Loucy (cell line): ENCODE measurements around the gene RUNX1.

Experiments
- H2AFZ ChIP-seq: fragments of 200-600 bp; sonication (generic); 2 replicates; pipeline ENCODE4 v1.6.0; 2016; ENCODE audit warnings: antibody characterized with exemption, mild to moderate bottlenecking, low read length, moderate library complexity
- H3F3A ChIP-seq: fragments of 200-600 bp; 2 replicates; pipeline ENCODE4 v1.6.0; 2016; ENCODE audit warnings: antibody characterized with exemption, low read depth, mild to moderate bottlenecking
- H3K27me3 ChIP-seq: fragments of 200-600 bp; sonication (generic); 2 replicates; pipeline ENCODE4 v1.6.1; 2014; ENCODE audit warnings: low read length, mild to moderate bottlenecking; ENCODE audit not compliant: insufficient read depth, poor library complexity, severe bottlenecking
- H3K36me3 ChIP-seq: fragments of 200-600 bp; sonication (generic); 2 replicates; pipeline ENCODE4 v1.6.1; 2016; ENCODE audit warnings: low read length; ENCODE audit not compliant: insufficient read depth
- H3K4me1 ChIP-seq: fragments of 200-600 bp; sonication (generic); 2 replicates; pipeline ENCODE4 v1.5.1; 2014; ENCODE audit warnings: low read length, mild to moderate bottlenecking; ENCODE audit not compliant: insufficient read depth, poor library complexity, severe bottlenecking
- H3K4me2 ChIP-seq: fragments of 200-600 bp; sonication (generic); 2 replicates; pipeline ENCODE4 v1.6.0; 2014; ENCODE audit warnings: antibody characterized with exemption, low read length, low read depth, mild to moderate bottlenecking; ENCODE audit not compliant: poor library complexity, severe bottlenecking
- H3K4me3 ChIP-seq: fragments of 200-600 bp; sonication (generic); 2 replicates; pipeline ENCODE4 v1.5.1; 2014; ENCODE audit warnings: low read length, mild to moderate bottlenecking, mixed read lengths; ENCODE audit not compliant: poor library complexity, severe bottlenecking
- H3K79me2 ChIP-seq: fragments of 200-600 bp; sonication (generic); 2 replicates; pipeline ENCODE4 v1.6.1; 2014; ENCODE audit warnings: low read length; ENCODE audit not compliant: insufficient read depth
- H3K9ac ChIP-seq: fragments of 200-600 bp; sonication (generic); 2 replicates; pipeline ENCODE4 v1.6.0; 2014; ENCODE audit warnings: mild to moderate bottlenecking, low read depth, low read length, moderate library complexity; ENCODE audit not compliant: poor library complexity, severe bottlenecking
- H3K9me2 ChIP-seq: fragments of 200-600 bp; sonication (generic); replicated peaks from 2 replicates; pipeline ENCODE4 v1.6.1; 2016; ENCODE audit warnings: low read depth, low read length, mixed read lengths
- H3K9me3 ChIP-seq: fragments of 200-600 bp; sonication (generic); 2 replicates; pipeline ENCODE4 v1.6.1; 2014; ENCODE audit warnings: mild to moderate bottlenecking, antibody characterized with exemption, low read length, low read depth; ENCODE audit not compliant: insufficient read depth
- H4K20me1 ChIP-seq: fragments of 200-600 bp; sonication (generic); 2 replicates; pipeline ENCODE4 v1.6.0; 2014; ENCODE audit warnings: antibody characterized with exemption, low read length, mild to moderate bottlenecking; ENCODE audit not compliant: insufficient read depth, poor library complexity, severe bottlenecking
- EZH2phosphoT487 ChIP-seq: fragments of 200-600 bp; IDR thresholded peaks from 2 replicates; pipeline ENCODE4 v1.6.1; 2018; ENCODE audit warnings: antibody characterized with exemption, mild to moderate bottlenecking, moderate library complexity, borderline replicate concordance
- TF ChIP-seq, protein P1 (sequence below): fragments of 200-600 bp; sonication (generic); conservative IDR thresholded peaks from 2 replicates; pipeline ENCODE4 v1.5.1; 2014; ENCODE audit warnings: mild to moderate bottlenecking, antibody characterized with exemption, low read length

Gene RUNX1

DNA sequence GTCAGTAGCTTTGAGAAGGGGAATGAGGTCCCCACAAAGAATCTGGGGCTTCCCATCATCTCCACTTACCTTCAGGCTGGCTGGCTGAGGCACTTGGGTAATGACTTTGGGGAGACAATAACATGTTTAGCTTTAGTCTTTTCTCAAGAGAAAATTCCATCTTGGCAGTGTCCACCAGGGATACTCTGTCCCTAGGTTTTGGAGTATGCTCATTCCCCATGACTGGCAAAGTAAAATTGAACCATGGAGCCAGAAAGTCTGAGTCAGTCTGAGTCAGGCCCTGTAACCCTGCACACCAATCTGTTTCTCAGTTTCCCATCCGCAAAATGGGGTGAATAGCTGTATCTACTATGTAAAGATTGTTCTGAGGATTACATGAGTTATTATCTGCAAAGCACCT, 28.2 kb downstream of the RUNX1 start:
- Histone ChIP-seq H3K4me3 (no peak overlapping the region), H3K79me2 (peaks cover 100% of the 10 kb centered on the region), H3K9me3 (no peaks in the 10 kb centered on the region), H3K4me2 (peak overlapping the region; percentile 27), H3K4me1 (peaks cover 87% of the 10 kb centered on the region), H3K9me2 (no peaks in the 10 kb centered on the region), H3K9ac (peak overlapping the region; percentile 7), H2AFZ (no peak overlapping the region), H3F3A (peaks cover 5% of the 10 kb centered on the region), H3K27me3 (no peaks in the 10 kb centered on the region), H4K20me1 (peaks cover 35% of the 10 kb centered on the region), H3K36me3 (peaks cover 63% of the 10 kb centered on the region; the same call in 1 of the 2 replicates)
- TF ChIP-seq EZH2phosphoT487, result no peak
- TF ChIP-seq, protein P1, sequence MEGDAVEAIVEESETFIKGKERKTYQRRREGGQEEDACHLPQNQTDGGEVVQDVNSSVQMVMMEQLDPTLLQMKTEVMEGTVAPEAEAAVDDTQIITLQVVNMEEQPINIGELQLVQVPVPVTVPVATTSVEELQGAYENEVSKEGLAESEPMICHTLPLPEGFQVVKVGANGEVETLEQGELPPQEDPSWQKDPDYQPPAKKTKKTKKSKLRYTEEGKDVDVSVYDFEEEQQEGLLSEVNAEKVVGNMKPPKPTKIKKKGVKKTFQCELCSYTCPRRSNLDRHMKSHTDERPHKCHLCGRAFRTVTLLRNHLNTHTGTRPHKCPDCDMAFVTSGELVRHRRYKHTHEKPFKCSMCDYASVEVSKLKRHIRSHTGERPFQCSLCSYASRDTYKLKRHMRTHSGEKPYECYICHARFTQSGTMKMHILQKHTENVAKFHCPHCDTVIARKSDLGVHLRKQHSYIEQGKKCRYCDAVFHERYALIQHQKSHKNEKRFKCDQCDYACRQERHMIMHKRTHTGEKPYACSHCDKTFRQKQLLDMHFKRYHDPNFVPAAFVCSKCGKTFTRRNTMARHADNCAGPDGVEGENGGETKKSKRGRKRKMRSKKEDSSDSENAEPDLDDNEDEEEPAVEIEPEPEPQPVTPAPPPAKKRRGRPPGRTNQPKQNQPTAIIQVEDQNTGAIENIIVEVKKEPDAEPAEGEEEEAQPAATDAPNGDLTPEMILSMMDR, result no peak

DNA sequence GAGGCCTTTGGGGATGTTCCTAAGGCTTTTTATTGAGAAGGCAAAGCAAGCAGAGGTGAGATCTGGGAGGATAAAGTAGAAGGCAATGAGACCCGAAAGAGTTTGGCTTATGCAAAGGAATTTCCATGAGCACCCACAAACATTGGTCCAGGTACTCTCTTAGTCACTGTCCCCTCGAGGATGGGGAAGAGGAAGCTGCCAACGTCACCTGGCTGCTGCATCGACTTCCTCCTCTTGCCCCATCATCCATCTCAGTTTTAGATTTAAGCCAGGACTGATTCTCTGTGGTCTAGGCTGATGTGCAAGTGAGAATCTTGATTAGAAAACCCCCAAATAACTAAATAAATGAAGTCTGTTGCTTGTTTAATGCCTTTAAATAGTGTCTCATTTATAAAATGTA, 28.7 kb downstream of the RUNX1 start:
- no peaks in the 10 kb centered on the region for H3K9me3 ChIP-seq
- peak overlapping the region; percentile 7 for H3K9ac ChIP-seq
- H3K9me2 ChIP-seq, result no peaks in the 10 kb centered on the region
- H3K4me2 ChIP-seq, result peak overlapping the region; percentile 27
- peaks cover 35% of the 10 kb centered on the region for H4K20me1 ChIP-seq
- TF ChIP-seq, protein P1, result no peak
- no peak for TF ChIP-seq EZH2phosphoT487
- no peaks in the 10 kb centered on the region for H3K27me3 ChIP-seq
- H3K36me3 ChIP-seq, result peaks cover 68% of the 10 kb centered on the region; the same call in 1 of the 2 replicates
- peaks cover 100% of the 10 kb centered on the region for H3K79me2 ChIP-seq
- H3K4me1 ChIP-seq, result peaks cover 87% of the 10 kb centered on the region
- H3K4me3 ChIP-seq, result no peak overlapping the region
- H2AFZ ChIP-seq, result no peak overlapping the region
- H3F3A ChIP-seq, result peaks cover under 1% of the 10 kb centered on the region; the same call in 1 of the 2 replicates

DNA sequence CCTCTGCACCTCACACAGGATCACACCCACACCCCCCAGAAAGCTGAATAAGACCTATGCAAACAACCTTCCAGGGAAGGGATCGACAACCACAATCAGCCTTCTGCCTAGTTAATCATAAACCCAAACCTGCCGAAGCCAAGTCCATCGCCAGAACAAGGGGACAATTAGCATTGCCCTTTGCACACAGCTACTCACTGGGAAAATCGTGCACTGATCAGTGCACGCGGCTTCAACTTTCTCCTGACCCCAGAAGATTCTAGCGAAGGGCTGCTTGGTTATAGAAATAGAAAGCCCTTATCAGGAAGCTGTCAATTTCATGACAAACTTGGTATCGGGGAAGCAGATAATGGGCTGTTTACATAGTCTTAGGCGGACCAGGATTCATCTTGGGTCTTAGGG, 29.5 kb downstream of the RUNX1 start:
- Histone ChIP-seq H3K4me3 (no peak overlapping the region), H3K36me3 (peaks cover 76% of the 10 kb centered on the region; the same call in 1 of the 2 replicates), H3K9me3 (no peaks in the 10 kb centered on the region), H3K9ac (no peak overlapping the region), H3K79me2 (peaks cover 100% of the 10 kb centered on the region), H3K9me2 (no peaks in the 10 kb centered on the region), H3K4me1 (peaks cover 87% of the 10 kb centered on the region), H3K4me2 (no peak overlapping the region), H3F3A (no peaks in the 10 kb centered on the region), H3K27me3 (no peaks in the 10 kb centered on the region), H2AFZ (no peak overlapping the region), H4K20me1 (peaks cover 35% of the 10 kb centered on the region)
- TF ChIP-seq, protein P1, result no peak
- no peak for TF ChIP-seq EZH2phosphoT487
